Raji (cell line): Measurements from ENCODE around the gene SRPX2.

Experiments
- POLR2A ChIP-seq: IDR thresholded peaks from 2 replicates; pipeline ENCODE4 v1.6.1; 2011; ENCODE audit warnings: low read depth, low read length, control low read depth; ENCODE audit not compliant: insufficient read depth

Gene SRPX2, protein sequence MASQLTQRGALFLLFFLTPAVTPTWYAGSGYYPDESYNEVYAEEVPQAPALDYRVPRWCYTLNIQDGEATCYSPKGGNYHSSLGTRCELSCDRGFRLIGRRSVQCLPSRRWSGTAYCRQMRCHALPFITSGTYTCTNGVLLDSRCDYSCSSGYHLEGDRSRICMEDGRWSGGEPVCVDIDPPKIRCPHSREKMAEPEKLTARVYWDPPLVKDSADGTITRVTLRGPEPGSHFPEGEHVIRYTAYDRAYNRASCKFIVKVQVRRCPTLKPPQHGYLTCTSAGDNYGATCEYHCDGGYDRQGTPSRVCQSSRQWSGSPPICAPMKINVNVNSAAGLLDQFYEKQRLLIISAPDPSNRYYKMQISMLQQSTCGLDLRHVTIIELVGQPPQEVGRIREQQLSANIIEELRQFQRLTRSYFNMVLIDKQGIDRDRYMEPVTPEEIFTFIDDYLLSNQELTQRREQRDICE

DNA sequence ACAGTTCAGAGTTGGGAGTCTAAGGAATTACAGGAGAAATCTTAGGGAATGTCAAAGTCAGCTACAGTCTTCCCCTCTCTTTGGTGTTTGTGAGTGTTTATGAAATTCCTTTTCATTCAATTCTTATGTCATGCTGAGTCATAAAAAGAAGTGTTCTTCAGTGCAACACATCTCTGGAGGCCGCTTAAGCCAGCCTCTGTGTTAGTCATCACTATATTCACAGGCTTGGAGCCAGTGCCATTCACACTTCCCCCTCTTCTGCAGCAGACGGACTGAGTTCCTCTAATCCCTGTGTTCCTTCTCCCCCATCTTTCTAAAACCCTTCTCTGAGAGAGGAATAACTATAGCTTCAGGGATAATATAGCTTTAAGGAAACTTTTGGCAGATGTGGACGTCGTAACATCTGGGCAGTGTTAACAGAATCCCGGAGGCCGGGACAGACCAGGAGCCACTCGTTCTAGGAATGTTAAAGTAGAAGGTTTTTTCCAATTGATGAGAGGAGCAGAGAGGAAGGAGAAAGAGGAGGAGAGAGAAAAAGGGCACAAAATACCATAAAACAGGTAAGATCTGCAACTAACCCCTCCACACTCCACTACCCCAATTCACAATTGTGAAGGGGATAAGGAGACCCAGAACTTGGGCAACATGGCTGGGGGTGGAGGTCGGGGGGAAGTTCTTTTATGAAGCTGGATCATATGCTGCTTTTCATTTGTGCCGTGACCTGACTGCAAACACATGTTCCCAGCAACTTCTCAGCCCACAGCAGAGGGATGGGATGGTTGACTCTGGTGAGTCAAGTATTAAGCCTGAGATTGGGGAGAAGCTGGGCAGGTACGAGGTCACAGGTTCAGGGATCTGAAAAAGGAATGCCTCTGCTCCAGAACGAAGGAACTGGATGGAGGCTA, at the start of gene SRPX2:
TSS of gene SRPX2 (plus strand) at position 244 of the 905 bp plus-strand sequence. CDS start 2,124 bp downstream, outside the sequence.
- TF ChIP-seq POLR2A = no peak

DNA sequence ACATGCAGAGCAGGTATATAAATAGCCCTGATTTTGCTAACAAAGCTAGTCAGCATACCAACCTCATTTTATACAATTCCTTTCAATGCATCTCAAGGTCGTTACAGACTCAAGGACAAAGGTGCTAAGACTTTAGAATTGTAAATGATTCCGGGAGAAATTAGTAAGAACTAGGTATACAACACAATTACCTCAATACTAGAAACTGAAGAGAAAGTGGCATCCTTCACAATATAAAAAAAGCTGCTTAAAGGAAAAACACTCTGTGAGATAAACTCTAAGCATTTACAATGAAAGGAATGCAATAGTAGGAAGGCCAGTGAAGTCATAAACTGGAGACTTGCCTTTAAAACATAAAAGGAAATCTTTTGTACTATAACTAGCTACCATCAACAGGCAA, 47.4 kb upstream of the SRPX2 start:
- no peak for TF ChIP-seq POLR2A

GRCh38 chrX:100599456-100599855, 44.5 kb upstream of the SRPX2 start:
- no peak for TF ChIP-seq POLR2A

- no peak for TF ChIP-seq POLR2A
Measured at GRCh38 chrX:100600340-100600739, 43.7 kb upstream of the SRPX2 start.

- no peak for TF ChIP-seq POLR2A
Measured at GRCh38 chrX:100600758-100601157, 43.2 kb upstream of the SRPX2 start.

GRCh38 chrX:100606753-100607152, 37.2 kb upstream of the SRPX2 start:
- no peak for TF ChIP-seq POLR2A

DNA sequence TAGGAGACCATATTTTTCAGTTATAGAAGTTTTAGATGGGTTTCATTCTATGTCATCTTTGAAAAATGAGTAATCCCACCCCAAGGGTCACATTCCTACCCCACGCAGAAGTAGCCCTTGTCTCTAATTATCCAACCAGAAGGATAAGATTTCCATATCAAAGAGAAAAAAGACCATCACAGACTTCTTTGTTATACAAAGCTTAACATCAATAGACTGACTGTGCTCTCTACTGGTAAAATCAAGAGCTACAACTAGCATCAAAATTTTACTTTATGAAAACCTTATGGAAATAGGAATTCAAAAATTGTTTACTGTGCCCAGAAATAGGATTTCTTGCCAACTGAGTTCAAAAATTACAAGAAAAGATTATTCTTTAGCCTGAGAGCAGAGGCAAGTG, 34.4 kb upstream of the SRPX2 start:
- no peak for TF ChIP-seq POLR2A

- TF ChIP-seq POLR2A = no peak
Measured at GRCh38 chrX:100611951-100612350, 32.0 kb upstream of the SRPX2 start.

- no peak for TF ChIP-seq POLR2A
Measured at GRCh38 chrX:100615005-100615404, 29.0 kb upstream of the SRPX2 start.

- no peak for TF ChIP-seq POLR2A
Measured at GRCh38 chrX:100623001-100623400, 21.0 kb upstream of the SRPX2 start.

- TF ChIP-seq POLR2A = no peak
Measured at GRCh38 chrX:100625985-100626491, 18.0 kb upstream of the SRPX2 start.

DNA sequence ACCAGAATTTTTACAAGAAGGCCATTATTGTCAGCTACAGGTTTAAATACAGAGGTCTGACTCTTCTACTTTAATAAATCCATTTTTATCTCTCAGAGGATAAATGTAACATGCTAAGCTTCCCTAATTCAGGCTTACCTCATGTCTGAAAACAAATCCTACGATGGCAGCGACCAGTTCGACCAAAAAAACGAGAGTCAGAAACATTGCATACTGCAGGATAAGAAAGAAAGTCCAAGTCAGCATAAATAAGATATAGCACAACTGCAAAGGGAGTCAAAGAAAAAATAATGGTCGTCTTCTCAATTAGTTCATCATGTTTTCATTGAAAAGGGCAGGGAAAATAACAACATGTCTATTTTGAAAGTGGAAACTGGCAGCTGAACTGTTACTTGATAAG, 9.0 kb upstream of the SRPX2 start:
- TF ChIP-seq POLR2A = no peak

- no peak for TF ChIP-seq POLR2A
Measured at GRCh38 chrX:100635989-100636320, 8.0 kb upstream of the SRPX2 start.

DNA sequence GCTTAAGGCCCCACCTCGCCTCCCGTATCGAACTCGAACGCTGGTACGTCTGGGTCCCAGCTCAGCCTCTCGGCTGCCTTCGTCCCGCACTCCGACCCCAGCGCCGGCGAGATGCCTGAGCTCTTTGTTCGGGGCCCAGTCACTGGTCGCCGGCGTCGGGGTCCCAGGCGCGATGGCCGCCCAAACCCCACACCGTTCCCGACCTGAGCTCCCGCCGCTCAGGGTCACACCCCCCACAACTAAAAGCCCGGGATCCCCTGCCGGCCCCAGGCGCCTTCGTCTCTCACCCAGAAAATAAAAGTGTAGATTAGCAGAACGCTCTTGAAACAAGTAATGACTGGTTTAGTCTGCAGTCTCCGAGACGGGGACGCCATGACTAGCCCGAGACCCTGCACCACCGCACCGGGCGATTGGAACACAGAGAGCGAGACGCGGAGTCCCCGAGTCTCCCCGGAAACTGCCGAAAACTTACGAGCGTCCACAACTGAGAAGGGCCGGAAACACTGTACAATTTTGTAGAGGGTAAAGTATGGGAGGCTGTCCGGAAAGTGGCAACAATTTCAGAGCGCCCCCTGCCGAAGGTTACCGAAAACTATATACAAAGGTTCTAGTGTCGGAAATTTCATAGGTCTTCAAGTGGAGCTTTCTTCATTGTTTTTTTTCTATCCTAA, 7.5 kb upstream of the SRPX2 start, which contains the start of gene TSPAN6:
TSS of gene TSPAN6 (minus strand) at position 486 of the 671 bp plus-strand sequence. CDS start at position 374, 112 bp downstream.
- no peak for TF ChIP-seq POLR2A

- no peak for TF ChIP-seq POLR2A
Measured at GRCh38 chrX:100642290-100642689, 1.7 kb upstream of the SRPX2 start.
